K562 (cell line): Measurements from ENCODE around the gene SLCO1A2. TPM values are rescaled to one million over a fixed set of nuclear protein-coding genes. Genes with fewer than 3 reads are reported as not detected.

ENCODE experiments used
- C11orf30 ChIP-seq: fragments of 450-650 bp; IDR thresholded peaks from 2 replicates; pipeline ENCODE4 v1.6.1; 2016; ENCODE audit warnings: low read depth, mild to moderate bottlenecking
- CXXC5 ChIP-seq: fragments of 250-450 bp; sonication (Bioruptor Pico); IDR thresholded peaks from 2 replicates; pipeline ENCODE4 v1.8.0; 2022; ENCODE audit warnings: inconsistent platforms, mild to moderate bottlenecking, moderate library complexity
- E2F4 ChIP-seq: sonication (generic); formaldehyde crosslinking; IDR thresholded peaks from 2 replicates; pipeline ENCODE4 v1.8.0; 2022; ENCODE audit warnings: mild to moderate bottlenecking, low read depth, missing genetic modification reagents
- GTF2F1 ChIP-seq: IDR thresholded peaks from 2 replicates; pipeline ENCODE4 v1.6.1; 2011; ENCODE audit warnings: low read depth, low read length, improper control_type of control experiment
- HDAC3 ChIP-seq: fragments of 450-650 bp; IDR thresholded peaks from 2 replicates; pipeline ENCODE4 v1.6.1; 2018; ENCODE audit warnings: borderline replicate concordance, mild to moderate bottlenecking, moderate library complexity; ENCODE audit not compliant: partially characterized antibody
- TSHZ1 ChIP-seq: fragments of 250-450 bp; sonication (Bioruptor Pico); IDR thresholded peaks from 2 replicates; pipeline ENCODE4 v1.4.0; 2020; ENCODE audit warnings: mild to moderate bottlenecking, moderate library complexity
- XRCC4 ChIP-seq: IDR thresholded peaks from one replicate; pipeline ENCODE4 v1.6.1; 2011; ENCODE audit not compliant: insufficient read depth, insufficient read length; ENCODE audit errors: extremely low read depth
- ZNF175 ChIP-seq: fragments of 200-800 bp; sonication (Bioruptor generic); IDR thresholded peaks from 2 replicates; pipeline ENCODE4 v1.6.1; 2016; ENCODE audit warnings: low read depth, mild to moderate bottlenecking, missing genetic modification characterization, missing compliant biosample characterization
- ZNF239 ChIP-seq: fragments of 250-450 bp; sonication (Bioruptor Pico); IDR thresholded peaks from 2 replicates; pipeline ENCODE4 v1.4.0; 2020; ENCODE audit warnings: mild to moderate bottlenecking
- ZNF592 ChIP-seq: fragments of 450-650 bp; IDR thresholded peaks from 2 replicates; pipeline ENCODE4 v1.6.1; 2017; ENCODE audit warnings: antibody characterized with exemption, mild to moderate bottlenecking
- ZNF766 ChIP-seq: fragments of 200-800 bp; sonication (Bioruptor generic); conservative IDR thresholded peaks from 2 replicates; pipeline ENCODE4 v1.6.1; 2016; ENCODE audit warnings: missing genetic modification characterization, missing compliant biosample characterization
- polyA plus RNA-seq, 8 experiments: library from polyadenylated mRNA; depleted of rRNA in 4 of 8; stranded (reverse) in 5 of 8; unstranded in 3 of 8; fragments of >200 nt; fragmentation: Nextera tagmentation in 2 of 8; fragmentation: Illumina TruSeq in 1 of 8; extraction: Ambion mirVana in 2 of 8; extraction: Trizol in 1 of 8; gene quantifications; 2 replicates each; pipeline versions ENCODE4 v1.2.1 to v1.2.3, GENCODE V29; 2011 to 2014; ENCODE audit warnings: inconsistent platforms in 1 of 8, missing spikeins in 1 of 8
- total RNA-seq, 7 experiments: library from RNA; depleted of rRNA in 6 of 7; stranded (reverse); fragments of >200 nt in 6 of 7; fragmentation: Illumina TruSeq in 2 of 7; extraction: Trizol in 2 of 7; gene quantifications; 2 replicates each; pipeline versions ENCODE4 v1.2.1 to v1.2.3, GENCODE V29; 2011 to 2021; ENCODE audit warnings: low replicate concordance in 1 of 7

Gene SLCO1A2
- total and polyA plus RNA-seq, 9 of the 15 experiments (the other 6 are each of a cell fraction or from before 2014, with no cell fraction given), result 1.2 to 4.4 (median 2.6) TPM

GRCh38 chr12:21234395-21234794 is 100.3 kb downstream of the SLCO1A2 start (continued):
- TF ChIP-seq C11orf30, result no peak
- TF ChIP-seq CXXC5 (CRISPR knock-in tag), result peak; percentile 47; the same call in 1 of the 2 replicates
- no peak for TF ChIP-seq E2F4
- 0 out of 2 replicates have a peak, but pooled peaks have one; percentile 53 for TF ChIP-seq ZNF175 (CRISPR knock-in tag)
- TF ChIP-seq XRCC4, result no peak
- no peak for TF ChIP-seq HDAC3
- TF ChIP-seq ZNF766 (CRISPR knock-in tag), result no peak
- 0 out of 2 replicates have a peak, but pooled peaks have one; percentile 13 for TF ChIP-seq ZNF239 (CRISPR knock-in tag)
- TF ChIP-seq GTF2F1, result no peak
- peak; percentile 82; the same call in 1 of the 2 replicates for TF ChIP-seq TSHZ1 (CRISPR knock-in tag)
- peak; percentile 78 for TF ChIP-seq ZNF592
- TF ChIP-seq, all 486 proteins: peak for 21
